ENCODE results near the gene SCG3.
A peak's percentile ranks its signal among the peaks of the same experiment; 100 is the strongest.

SCG3 gene

DNA sequence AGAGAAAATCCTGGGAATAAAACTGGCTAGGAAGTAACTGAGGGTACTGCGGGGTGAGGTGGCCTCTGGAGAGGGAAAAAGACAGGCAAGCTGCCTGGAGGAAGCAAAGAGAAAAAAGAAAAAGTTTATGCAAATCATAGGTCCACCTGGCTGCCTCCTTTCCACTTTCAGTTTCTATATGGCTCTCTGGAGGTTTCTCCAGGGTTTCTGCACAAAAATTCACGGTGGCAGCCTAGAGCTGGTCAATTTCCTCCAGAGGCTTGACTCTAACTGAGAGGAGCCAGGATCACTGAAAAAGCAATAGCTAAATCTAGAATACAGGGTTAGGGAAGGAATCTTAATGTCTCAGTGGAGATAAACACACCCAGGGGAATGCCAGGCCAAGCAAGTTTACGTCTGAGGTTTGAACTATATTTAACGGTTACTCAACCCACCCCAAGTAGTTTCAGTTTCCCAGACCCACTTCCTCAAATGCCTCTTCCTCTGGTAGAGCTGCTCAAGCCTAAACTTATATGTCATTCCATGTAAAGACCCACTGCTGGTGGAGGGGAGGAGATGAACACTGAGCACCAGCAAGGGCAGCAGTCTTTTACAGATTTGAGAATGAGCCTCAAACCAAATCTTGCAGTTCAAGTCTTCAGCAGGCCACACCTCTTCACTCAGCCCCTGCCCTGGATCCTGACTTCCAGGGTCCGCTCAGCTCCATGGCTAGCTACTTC, 50.4 kb downstream of the SCG3 start:
- DNase-seq, result peak; percentile 74

DNA sequence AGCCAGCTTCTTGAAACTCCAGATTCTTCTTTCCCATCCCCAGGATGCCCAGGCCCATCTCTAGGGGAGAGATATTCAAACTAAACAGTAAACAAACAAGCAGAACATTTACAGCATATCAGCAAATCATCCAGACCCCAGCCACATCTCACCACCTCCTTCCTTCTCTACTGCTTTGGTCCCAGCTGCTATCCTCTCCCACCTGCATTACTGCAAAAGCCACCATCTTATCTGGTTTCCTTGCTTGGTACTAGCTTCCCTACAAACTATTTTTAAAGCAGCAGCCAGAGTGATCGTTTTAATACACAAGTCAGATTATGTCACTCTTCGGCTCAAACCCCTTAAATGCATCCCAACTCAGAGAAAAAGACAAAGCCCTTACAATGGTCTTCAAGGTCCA, 51.3 kb downstream of the SCG3 start:
- no peak for DNase-seq

DNA sequence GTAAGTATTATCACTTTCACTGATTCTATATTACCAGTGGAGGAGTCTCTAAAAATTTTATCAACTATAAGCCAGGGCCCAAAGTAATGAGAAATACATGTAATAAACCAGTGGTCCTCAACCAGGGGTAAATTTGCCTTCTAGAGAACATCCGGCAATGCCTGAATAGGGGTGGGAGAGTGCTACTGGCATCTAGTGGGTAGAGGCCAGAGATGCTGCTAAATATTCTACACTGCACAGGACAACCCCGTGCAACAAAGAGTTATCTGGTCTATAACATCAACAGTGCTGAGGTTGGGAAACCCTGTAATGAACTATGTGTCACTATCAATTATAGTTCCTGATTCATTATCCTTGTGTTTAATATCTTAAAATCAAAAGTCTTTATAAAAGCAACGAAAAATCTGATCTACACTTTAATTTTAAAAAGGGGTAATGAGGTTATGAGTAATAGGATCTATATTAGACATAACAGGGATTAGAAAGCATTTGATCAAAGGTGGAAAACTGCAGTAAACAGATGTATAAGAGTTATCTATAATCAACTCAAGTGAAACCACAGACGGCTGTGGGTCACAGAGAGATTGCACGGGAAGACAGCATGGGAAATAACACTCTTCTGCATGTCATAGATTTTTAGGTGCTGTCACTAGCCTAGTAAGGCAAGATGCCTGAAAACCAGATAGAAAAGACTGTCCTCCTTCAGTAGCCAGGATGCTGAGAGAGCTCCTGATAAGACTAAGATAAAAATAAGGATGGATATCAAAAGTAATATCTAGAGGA, 54.1 kb downstream of the SCG3 start:
- peak; percentile 56 for DNase-seq

DNA sequence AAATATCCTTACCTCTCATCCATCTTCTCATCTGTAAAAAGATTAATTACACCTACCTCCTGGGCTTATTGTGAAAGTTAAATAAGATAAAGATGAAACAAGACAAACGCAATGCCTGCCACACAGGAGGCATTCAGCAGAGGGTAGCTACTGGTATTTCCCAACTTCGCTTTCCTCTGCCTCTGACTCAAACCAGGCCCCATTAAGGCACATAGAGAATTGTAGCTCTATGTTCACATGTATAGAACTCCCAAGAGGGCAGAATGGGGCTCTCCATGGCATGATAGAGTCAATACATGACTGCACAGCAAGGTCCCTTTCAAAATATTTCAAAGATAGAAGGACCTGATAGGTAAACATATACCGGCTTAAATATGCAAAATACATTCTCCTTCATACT, 54.8 kb downstream of the SCG3 start:
- DNase-seq, result peak; percentile 36

DNA sequence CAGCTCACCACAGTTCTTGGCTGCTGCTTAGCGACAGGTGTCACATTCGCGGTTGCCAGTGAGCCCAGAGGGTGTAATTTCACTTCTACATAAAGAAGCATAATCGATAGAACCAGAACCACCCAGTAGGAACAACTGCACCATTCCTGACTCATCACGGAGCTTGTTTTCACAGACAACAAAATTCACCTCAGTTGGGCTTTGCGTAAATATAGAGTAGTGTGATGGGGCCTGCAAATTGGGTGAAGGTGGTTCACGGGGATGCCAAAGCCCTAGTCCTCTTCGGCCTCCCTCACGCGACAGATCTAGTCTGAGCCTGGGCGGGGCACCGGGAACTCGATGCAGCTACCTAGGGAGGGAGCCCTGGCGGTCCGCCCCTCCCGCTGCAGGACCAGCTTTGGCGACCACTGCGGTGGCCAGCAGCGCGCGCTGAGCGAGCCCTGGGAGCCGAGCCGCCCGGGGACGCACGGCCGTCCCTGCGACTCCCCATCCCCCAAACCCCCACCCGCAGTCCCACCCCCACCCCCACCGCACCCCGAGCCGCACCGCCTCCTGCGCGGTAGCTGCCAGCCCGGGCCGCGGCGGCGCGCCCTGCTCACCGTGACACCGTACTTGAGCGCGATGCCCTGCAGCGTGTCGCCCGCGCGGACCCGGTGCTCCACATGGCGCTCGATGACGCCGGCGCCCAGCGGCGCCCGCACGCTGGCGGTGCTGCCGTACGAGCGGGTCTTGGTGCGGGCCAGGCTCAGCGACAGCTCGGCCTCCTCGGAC, 55.6 kb downstream of the SCG3 start:
- peak; percentile 64 for DNase-seq

DNA sequence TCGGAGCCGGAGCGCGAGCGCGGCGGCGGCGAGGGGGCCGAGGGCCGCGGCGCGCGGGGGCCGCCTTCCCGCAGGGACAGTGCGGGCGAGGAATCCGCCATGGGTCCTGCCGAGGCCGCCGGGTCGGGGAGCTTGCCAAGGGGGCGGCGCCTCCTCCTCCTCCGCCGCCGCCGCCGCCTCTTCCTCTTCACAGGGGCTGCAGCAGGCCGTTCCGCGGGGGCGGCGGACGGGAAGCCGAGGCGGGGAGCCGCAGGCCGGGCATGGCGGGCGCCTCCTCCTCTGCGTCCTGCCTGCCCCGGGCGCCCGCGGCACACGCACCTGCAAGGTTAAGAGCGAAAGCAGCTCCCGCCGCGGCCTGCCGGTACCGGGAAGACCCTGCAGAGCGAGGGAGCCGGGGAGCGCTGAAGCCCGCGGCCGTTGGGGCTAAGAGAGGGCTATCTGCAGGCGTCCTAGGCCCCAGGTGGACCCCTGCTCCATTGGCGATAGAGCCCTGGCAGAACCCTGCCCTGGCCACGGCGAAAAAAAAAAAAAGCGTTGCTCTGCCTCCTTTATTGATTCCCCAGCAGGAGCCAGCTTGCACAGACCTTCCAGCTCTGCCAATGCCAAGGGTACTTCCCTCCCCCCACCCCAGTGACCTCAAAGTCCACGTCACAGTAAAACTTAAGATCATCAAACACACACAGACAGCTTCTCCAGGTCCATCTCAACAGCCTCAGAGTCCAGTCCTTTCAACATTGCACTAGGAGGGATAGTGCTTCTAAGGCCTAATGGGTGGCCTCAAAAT, 56.4 kb downstream of the SCG3 start, which contains the start of gene LYSMD2:
Gene LYSMD2, minus strand, starts transcription at position 134 of the 784 bp plus-strand sequence. Its CDS starts 33 bp downstream, at position 101.
- peak; percentile 67 for DNase-seq

DNA sequence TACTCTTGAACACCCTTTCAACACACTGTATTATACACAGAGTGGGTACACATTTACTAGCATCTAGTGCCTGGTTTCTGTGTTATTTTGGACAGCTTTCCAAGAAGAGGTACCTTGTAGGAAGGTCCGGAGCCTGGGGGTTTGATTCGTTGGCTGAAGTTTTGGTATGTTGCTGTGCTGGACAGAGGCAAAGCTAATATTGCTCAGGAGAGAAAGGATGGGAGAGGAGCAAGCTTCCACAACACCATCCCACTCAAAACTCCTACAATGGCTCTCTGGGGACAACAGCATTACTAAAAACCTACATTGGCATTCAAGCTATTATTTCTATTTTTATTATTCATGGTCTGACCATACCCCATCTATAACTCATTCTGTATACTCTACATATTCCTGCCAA, 57.2 kb downstream of the SCG3 start:
- no peak for DNase-seq

DNA sequence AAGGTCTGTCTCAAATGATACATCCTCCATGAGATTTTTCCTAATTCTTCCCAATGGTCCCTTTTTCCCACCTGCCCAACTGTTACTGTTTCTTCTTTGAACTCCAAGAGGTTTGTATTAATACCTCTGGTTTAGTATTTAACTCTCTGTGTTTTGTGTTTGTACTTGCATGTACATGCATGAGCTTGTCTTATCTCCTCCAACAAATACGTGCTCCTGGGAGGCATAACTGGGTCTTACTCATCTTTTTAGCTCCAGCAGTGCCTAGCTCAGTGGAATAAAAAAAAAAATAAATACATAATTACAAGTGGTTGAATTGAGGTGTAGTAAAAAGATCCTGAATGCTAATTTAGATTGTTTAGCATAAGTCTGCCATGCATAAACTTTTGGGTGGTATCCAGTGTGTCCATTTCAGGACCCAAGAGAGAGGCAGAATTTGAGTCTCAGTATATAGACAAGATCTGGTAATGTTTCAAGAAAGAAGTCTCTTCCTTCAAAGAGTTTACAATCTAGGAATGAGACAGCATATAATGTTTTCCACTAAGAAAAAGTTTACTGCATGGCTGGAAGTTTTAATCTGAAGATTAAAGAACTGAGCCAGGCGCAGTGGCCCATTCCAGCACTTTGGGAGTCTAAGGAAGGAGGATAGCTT, 57.9 kb downstream of the SCG3 start:
- no peak for DNase-seq

DNA sequence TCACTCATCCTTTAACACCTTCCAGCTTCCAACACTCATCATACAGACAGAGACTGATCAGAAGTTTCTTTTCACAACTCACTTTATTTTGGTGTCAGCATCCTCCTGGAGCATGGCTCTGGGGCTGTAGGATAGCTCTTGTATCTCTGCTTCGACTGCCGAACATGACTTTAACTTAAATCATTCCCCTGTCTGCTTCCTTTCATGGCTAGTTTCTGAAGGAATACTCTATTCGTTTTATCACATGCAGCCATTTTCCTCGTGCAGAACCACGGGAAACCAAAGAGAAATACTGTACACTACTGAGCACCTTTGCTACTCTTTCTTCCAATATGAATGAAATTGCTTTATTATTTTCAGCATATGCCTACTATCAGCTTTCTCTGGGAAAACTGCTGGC, 68.0 kb downstream of the SCG3 start:
- DNase-seq, result no peak

DNA sequence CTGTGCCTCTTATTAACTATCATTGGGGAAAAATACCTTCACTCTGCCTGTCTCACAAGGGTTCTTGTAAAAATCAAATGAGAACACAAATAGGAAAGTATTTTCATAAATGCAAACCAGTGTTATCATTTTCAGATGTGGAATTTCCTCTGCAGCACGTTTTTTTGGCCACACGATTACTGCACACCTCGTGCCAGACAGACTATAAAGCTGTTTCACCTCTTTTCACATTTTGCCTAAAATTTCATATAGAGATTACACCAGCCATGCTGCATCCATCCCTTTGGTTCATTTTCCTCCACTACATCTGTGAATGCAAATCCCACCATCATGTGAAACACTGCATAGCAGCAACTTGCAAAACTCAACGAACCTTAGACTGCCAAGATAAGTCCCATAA, 68.9 kb downstream of the SCG3 start:
- no peak for DNase-seq

DNA sequence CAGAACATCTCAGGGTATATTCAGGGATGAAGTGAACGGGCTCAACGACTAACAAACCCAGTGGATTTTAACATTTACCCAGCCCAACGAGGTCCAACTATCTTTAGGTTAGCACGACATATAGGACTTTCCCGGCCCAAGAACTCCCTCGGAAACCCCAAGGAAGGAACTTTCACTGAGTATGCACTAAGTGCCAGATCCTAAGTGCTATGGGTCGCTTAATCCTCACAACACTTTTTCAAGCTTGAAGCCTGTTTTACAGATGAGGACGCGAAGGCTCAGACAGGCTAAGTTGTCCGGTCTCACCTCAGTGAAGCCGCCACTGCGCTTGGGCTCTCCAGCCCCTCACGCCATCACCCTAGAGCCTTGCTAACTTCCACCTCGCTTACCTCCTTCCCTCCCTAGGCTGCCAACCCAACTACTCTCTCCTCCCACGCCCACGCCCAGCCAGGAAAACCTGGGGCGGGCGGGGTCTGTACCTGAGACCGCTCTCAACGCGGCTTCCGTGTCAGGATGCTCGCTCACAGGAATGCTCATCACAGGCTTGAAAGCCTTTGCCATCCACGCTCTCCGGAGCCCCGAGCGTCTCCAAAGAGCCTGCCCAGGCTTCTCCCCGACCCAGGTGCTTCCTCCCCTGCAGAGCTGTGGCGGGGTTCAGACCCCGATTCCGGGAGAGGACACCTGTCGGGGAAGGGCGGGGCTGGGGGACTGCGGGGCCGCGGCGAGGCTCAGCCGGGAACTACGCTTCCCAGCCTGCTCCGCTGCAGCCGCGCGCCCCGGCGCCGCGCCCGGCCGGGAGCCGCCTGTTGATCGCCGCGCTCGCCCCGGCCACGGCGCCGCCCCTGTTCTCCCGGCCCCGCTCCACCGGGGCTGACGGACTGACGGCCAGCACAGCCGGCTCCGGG, 69.7 kb downstream of the SCG3 start, which contains the start of gene TMOD2:
Gene TMOD2, plus strand, starts transcription at position 806 of the 905 bp plus-strand sequence. CDS start 14,845 bp downstream, outside the sequence.
- DNase-seq, result peak; percentile 53

DNA sequence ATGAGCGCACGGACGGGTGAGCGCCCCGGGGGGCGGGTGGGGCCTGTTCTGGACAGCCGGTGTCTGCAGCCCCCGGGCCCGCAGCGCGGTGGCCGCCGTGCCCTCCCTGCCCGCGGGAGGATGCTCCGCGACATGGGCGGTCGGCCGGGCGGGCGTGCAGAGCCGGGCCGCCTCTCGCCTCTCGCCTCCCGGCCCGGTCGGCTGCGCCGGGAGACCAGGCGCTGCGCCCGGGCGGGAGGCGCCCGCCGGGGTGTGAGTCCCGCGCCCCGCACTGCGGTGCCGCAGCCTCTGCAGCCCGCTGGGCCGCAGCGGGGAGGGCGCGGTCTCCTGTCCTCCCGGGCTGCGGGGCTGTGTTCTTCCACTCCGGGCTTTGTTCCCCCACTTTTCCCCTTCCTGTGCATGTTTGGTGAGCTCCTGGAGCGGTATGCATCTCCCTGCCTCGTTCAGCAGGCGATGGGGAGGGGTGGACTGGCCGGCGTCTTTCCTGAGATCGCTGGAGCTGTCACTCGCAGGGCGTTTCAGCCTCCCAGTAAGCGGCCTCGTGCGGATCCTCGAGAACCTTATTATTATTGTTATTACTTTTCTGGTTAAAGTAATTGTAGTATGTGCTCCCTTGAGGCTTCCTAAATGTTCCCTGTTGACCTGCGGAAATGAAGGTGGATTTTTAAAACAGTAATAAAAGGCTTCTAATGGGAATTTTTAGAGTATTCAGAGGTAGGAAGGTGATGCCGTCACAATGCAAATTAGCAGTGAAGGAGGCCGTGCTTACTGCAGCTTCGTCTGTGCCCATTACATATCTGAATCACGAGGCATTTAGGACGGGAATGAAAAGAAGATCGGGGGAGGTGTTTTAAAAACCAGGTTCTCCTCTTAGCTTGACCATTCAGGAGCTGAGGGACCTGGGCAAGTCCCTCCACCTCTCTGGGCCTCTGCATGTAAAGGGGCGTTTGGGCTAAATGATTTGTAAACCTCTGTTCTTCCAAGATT, 70.7 kb downstream of the SCG3 start:
- no peak for DNase-seq

DNA sequence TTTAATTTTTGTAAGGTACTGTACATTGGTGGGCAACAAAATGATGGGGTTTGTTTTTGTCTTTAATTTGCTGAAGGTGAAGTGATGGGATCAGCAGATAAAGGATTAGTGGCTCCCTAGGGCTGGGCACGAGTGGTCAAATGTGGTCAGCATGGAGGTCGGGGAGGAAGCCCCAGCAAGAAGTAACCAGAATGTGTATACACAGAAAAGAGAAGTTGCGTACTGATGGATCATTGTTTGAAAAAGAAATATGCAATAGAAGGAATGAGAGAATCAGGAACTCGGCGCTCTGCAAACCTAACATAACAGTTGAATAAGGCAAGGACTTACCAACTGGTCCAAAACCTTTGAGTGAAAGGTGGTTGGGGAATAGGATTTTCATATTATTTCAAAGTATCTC, 71.6 kb downstream of the SCG3 start:
- DNase-seq, result no peak

DNA sequence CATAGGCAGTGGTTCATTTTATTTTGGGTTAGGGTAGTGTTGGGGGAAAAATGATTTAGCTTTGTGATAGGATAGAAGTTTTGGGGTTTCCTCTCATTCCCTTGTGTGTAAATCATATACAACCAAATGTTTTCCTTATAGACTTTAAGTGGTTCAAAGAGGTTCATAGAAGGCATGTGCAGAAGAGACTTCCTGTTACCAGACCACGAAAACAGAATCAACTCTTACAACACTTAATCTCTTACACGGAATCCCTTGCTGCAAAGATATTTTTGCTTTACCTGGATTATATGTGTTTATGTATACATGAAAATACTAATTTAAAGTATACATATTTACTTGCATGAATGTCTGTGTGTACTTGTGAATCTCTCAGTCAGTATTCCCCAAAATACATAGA, 73.0 kb downstream of the SCG3 start:
- no peak for DNase-seq

DNA sequence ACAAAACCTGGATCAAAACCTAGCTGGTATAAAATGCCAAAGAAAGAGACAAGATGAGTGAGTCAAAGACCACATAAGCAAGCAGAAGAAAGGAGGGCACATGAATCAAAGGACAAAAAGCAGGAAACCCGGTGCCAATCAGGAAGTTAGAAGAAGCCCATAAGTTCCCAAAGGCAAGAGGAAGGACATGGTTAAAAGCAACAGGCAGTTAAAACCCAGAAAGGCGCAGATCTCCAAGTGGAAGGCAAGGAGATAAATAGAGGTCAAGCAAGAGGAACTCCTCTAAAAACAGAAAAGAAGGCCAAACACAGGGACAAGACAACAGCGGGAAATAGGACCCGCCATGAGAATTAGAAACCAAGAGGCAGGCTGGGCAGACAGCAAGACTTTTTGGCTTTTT, 74.5 kb downstream of the SCG3 start:
- no peak for DNase-seq

DNA sequence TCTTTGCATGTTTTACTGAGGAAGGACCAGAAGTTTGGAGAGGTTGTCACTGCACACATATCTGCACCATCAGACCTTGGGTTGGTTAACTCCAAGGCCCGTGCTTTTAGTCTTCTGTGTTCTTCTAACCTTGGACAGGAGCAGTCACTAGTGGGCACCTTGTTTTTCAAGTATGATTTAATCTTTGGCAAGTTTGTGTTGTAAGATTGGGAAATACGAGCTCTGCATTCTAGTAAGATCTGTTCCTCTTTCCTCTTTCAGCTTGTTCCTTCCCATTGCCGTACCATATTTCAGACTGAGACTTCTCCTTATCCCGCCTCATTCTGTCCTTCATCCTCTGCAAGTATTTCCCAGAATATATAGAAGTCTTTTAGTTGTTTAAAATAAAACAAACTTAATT, 75.2 kb downstream of the SCG3 start:
- DNase-seq, result no peak

DNA sequence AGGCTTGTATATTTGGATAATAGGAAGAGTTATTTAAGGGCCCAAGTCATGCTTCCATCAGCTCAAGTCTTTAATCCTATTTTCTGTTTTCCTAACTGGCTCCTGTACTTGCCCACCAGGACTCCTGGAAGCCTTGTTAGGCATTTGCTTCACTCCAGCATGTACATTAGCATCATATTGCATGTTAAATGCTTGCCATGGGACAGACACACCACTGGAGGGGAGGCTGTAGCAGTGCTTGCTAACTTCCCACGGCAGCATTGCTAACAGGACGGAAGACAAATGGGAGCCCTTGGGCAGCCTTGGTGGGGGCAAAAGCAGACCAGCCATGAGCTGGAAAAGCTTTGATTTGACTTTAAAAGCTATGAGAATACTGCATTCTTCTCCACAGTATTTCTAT, 76.1 kb downstream of the SCG3 start:
- DNase-seq, result no peak

DNA sequence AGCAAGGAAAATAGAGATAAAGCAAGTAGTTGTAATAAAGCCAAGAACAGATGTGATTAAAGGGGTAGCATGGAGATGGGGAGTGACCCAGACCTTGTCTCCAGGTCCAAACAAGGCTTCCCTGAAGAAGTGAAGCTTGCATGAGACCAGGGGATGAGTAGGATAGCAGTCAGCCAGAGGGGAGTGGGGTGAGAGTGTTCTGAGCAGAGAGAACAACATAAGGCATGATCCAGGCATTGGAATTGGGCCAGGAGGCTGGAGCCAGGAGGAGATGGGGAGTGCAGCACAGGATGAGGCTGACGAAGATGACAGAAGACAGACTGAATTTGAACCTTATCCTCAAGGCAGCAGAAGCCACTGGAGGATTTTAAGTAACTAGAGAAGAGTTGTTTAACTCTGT, 77.3 kb downstream of the SCG3 start:
- DNase-seq, result no peak

DNA sequence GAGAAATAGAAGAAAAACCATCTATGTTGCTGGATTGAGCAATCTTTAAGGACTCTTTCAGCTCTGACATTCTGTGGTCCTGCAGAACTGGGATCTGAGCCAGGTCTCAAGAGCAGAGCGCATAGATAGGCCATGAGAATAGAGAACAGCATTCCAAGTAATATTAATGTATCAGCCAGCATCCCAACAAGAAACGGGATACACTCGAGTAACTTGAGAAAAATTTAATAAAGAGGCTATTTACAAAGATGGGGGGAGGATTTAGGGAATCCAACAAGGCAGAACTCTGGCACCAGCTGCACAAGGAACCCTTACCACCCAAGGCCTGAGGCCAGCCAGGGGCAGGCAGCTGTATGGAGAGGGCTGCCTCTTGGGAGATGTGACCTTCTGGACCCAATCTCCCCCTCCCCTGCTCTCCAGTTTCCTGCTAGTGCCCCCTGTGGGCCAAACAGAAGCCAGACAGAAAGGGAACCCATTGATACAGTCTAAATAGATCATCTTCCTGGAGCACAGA, 78.3 kb downstream of the SCG3 start:
- DNase-seq, result no peak

DNA sequence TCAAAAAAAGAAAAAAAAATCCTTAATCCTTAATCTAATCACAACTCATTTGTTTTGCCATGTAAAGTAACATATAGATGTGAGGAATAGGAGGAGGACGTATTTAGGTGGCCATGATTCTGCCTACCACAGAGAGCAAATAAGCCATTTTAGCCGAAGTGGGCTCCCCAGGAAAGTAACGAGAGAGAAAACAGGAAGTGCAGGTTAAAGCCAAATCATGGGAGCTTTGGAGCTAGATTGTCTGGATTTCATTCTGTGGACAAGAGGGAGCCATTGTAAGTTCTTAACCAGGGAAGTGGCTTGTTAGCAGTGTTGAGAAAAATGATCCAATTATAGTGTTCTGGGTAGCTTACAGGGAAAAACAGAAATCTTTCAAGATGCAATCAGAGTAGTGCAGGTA, 79.5 kb downstream of the SCG3 start:
- no peak for DNase-seq
